Stimulated activated CD8-positive, alpha-beta memory T cell treated with anti-CD3 and anti-CD28 coated beads, Interleukin-4, amount 100 ng/mL, for 24 hours (primary cell): ENCODE data around the gene MINDY2.
"Not testable (repeated sequence)": the region's sequence is repeated elsewhere in the genome, so short reads cannot be mapped to it uniquely, and the experiment has no call there.

ENCODE experiments used
- DNase-seq: peaks from one replicate; pipeline ENCODE4 v3.0.0-alpha.2; 2020; ENCODE audit warnings: low read depth

MINDY2 gene

DNA sequence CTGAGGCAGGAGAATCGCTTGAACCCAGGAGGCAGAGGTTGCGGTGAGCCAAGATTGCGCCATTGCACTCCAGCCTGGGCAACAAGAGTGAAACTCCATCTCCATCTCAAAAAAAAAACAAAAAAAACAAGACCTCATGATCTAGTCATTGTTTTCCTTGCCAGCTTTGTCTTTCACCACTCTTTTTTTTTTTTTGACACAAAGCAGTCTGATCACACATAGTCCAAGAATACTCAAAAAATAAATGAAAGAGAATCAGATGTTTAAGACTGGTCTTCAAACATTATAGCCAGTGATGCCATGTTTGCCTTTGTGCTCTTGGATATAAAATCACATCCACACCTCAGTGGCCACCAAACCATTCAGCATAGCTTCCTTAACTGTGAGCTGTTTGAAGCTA is 15.8 kb upstream of the MINDY2 start:
- DNase-seq: no peak

DNA sequence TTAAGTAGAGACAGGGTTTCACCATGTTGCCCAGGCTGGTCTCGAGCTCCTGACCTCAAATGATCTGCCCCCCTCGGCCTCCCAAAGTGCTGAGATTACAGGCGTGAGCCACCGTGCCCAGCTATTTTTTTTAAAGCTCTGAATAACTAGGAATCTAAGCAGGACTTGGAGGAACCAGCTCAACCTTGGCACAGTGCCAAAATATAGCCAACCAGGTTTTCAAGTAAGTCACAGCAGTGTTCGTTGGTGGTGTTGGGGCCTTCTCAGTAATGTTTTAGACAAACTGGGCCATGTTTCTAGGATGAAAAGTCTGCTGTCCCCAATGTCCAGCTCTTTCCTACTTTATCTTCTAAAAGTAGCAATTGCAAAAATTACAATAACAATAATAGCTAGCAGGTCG is 15.1 kb upstream of the MINDY2 start:
- DNase-seq: no peak

DNA sequence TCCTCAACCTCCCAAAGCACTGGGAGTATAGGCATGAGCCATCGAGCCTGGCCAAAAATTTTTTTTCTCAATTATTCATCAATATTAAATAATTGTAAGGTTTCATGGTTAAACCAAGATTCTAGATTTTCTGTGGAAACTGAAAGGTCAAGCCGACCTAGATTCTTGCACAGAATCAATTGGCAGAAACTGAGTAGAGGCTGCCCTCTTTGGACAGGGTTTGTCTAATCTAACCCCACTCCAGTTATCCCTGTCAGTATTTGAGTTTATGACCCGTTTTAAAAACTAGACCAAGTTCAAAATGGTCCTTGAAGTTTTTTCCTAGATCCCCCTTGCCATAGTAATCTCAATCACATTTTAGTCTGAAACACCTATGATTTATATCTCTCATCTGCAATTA is 13.0 kb upstream of the MINDY2 start:
- no peak for DNase-seq

DNA sequence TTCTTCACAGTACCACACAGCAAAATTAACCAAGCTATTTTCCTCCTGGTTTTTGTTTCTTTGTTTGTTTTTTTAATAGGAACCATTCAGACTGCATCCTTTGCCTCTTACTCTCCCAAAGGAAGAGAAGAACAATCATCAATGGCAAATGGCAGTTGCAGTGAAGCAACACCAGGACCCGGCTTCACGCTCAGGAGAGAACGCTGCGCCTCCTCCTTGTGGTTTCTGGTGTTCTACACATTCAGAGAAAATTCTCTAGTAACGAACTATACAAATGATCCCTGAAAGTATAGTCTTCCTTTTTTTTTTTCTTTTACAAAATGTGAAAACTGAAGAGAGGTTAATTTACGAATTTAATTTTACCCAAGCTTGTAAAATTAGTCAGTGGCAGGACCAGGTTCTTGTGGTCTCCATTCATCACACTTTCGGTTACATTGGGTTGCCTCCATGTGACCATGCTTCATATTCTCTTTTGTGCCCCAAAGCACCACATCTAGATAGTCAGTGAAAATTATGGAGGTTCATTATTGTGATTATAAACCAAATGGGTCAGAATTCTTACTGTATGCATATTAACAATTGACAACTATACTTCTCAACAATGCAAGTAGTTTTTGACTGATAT is 10.6 kb upstream of the MINDY2 start:
- DNase-seq: no peak

DNA sequence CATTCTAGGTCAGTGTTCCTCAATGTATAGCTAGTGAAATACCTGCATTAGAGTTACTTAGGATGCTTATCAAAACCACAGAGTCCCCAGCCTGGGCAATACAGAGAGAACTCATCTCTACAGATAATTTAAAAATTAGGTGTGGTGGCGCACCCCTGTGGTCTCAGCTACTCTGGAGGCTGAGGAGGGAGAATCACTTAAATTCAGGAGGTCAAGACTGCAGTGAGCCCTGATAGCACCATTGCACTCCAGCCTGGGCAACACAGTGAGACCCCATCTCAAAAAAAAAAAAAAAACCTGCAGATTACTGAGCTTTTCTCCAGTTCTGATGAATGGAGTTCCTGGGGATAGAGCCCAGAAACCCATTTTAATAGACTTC is 10.1 kb upstream of the MINDY2 start:
- no peak for DNase-seq

DNA sequence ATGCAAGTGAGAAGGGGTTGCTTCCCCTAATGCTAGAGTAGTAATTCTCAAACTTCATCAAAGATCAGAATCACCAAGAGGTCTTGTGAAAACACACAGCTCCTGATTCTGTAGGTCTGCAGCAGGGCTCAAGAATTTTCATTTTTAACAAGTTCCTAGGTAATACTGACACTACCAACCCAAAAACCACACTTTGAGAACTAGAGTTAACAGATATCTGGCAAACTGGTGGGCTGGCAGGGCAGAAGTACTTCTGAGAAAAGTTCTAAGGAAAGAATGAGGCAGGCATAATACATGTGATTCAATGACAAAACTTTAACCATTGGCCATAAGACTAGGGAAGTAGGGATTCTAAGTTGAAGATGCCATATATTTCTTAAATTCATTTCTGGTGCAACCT is 8.8 kb upstream of the MINDY2 start:
- DNase-seq: no peak

DNA sequence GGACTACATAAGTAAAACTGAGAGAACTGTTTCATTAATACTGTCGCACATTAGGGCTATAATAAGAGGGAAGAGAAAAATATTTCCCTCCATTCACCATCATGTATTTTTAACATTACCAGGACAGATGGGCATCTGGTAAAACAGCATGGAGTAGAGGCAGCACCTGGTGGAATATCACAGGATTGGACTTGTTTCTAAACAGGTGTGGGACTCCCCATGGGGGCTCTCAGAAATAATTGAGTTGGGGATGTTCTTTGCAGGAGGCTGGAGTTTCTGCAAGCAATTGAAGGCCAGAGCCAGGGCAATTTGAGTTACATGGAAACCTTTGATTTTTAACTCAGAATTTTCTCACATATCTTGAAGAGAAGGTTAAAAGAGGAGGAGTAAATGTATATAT is 8.4 kb upstream of the MINDY2 start:
- no peak for DNase-seq

DNA sequence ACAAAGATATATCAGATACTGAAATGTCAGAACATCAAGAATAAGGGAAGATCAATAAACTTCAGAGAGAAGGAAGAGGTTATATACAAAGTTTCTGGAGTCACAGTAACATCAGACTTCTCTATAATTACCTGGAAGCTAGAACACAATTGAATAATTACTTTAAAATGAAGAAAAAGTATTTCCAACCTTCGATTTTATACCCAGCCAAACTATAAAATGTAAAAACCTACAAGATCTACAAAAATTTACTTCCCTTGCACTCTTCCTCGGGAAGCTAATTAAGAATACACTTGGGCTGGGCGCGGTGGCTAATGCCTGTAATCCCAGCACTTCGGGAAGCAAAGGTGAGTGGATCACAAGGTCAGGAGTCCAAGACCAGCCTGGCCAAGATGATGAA is 6.6 kb upstream of the MINDY2 start:
- DNase-seq: no peak

DNA sequence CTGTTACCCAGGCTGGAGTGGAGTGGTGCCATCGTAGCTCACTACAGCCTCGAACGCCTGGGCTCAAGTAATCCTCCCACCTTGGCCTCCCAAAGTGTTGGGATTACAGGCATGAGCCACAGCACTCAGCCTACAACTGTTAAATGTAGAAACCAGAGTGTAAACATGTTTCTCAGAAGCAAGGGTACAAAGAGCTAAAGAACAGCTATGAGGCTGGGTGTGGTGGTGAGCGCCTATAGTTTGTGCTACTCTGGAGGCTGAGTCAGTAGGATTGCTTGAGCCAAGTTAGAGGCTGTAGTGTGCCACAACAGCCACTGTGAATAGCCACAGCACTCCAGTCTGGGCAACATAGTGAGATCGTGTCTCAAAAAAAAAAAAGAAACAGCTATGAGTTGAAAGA is 4.8 kb upstream of the MINDY2 start:
- DNase-seq: no peak

DNA sequence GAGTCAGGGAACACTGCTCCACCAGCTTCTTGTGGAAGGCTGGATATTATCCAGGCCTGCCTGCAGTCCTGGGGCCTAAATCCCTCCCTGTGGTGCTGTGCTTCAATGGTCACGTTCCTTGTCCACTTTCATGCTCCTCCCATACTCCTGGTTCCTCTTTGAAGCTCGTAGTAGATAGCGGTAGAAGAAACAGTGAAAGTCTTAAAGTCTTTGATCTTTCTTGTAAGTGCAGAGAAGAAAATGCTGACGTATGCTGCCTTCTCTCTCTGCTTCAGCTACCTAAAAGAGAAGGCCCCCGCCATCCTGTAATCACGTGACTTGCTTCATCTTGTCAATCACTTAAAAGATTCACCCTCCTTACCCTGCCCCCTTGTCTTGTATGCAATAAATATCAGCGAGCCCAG is 2.5 kb upstream of the MINDY2 start:
- not testable (repeated sequence) for DNase-seq

DNA sequence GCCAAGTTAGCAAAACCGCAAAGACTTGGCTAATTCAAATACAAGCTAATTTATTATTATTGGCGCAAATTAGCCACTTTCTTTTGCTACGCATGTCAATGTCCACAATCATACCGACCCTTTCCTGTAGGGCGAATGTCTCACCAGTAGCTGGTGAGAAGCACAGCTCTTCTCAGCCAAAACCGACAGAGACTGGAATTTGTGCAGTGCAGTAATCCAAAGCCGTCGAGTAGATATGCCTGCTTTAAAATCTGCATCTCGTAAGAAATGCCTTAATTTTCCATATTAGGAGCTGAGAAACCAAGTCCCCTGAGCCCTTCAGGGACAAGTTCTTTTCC is 614 bp upstream of the MINDY2 start:
- DNase-seq: no peak

DNA sequence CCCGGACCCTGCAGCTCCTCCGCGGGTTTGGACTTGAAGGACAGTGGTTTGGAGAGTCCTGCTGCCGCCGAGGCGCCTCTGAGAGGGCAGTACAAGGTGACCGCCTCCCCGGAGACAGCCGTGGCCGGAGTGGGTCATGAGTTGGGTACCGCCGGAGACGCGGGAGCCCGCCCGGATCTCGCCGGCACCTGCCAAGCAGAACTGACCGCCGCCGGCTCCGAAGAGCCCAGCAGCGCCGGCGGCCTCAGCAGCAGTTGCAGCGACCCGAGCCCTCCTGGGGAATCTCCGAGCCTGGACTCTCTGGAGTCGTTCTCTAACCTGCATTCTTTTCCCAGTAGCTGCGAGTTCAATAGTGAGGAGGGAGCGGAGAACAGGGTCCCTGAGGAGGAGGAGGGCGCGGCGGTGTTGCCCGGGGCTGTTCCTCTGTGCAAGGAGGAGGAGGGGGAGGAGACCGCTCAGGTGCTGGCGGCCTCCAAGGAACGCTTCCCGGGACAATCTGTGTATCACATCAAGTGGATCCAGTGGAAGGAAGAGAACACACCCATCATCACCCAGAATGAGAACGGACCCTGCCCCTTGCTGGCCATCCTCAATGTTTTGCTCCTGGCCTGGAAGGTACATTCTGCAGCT is 634 bp downstream of the MINDY2 start:
- peak; percentile 11 for DNase-seq

DNA sequence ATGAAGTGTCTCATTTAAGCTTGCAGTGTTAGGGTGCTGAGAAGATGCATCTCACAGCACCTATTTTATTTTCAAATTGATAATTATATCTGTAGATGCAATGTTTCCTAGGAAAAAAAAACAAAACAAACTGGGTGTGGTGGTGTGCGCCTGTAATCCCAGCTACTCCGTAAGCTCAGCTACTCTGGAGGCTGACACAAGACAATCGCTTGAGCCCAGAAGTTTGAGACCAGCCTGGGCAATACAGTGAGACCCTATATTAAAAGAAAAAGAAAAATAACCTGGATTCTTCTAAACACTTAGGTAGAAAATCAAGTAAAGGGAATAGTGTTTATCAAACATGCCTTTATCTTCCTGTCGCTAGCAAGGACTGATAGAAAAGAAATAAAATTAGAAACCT is 1.9 kb downstream of the MINDY2 start:
- DNase-seq: no peak

DNA sequence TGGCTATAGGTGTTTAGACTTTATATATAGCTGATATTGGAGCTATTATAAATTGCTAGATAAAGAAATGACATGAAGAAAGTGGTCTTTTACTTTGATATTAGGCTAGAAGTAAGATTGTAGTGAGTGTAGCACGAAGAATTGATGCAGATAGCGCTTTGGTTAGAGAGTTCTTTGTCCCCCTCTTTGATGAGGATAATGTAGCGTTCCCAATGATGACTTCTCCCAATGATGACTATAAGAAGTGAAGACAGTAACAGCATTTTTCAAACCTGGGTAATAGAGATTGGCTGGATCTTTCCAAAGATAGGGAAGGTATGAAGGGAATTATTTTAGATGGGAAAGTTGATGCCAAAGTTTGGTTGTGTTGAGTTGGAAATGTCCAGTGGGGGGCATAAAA is 4.3 kb downstream of the MINDY2 start:
- no peak for DNase-seq

DNA sequence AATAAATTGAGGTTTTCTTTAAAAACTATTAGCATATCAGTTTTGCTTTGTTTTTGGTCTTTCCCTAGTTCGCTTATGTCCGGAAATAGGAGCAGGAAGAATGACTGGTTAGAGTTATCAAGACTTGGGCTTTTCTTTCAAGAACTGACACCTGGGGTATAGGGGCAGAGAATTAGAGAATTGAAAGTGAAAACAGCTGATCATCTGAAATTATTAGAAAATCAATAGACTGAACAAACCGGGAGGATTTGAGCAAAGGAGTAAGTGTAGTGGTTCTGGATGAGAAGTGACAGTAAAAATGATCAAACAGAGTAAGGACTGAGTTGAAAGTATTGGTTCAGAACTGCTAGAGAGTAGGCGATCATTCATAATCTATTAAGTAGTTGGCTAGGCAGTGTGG is 6.0 kb downstream of the MINDY2 start:
- DNase-seq: no peak

DNA sequence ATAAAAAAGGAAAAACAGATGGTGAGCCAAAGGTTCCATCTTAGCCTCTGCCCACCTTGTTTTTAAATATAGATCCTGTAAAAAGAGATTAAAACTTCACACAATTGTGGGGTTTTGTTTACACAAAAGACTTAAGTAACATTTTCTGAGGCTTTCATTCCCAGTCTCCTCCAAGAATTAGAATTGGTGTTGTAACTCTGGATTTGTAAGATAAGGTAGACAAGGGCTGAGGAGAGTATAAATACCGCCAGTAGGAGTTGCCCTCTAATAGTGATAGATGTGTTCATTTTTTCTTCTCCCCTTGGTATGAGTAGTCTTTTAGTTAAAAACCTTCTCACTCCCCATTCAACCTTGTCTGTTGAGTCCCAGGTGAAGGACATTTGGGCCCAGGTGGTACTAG is 8.5 kb downstream of the MINDY2 start:
- no peak for DNase-seq

DNA sequence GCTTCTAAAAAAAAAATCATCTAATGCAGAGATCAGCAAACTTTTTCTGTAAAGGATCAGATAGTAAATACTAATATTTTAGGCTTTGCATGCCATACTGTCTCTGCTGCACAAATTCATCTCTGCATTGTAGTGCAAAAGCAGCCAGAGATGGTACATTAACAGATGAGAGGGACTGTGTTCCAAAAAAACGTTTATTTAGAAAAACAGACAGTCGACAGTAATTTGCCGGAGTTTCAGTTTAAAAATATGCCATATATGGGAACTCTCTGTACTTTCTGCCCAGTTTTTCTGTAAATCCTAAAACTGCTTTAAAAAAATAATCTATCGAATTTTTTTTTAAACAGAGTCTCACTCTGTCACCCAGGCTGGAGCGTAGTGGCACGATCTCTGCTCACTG is 14.3 kb downstream of the MINDY2 start:
- no peak for DNase-seq

DNA sequence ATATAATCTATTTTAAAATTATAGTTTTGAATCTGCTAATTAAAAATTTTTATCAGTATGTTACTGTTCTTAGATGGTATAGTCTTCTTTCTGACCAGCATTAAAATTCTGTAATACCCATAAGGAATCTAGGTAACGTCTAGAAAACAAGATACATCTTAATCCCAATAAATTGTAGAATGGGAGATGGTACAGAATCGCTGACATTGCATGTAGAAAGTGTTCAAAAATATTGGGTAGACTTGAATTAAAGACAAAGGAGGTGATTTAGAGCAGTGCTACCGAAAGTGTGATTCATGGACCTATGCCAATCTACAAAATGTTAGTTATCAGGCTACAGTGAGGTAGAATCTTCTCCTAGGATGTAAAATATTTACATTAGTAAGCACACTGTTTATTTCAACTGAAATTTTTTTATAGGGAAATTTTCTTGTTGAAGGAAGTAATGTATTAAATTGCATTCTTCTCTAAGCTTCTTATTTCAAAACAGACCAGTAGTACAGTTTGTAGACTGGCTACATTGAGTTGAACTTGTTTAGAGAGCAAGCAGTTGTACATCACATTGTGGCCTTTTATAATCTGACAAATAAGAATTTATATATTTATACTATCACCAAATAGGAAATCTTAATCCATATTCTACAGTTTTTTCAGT is 17.1 kb downstream of the MINDY2 start:
- DNase-seq: no peak

DNA sequence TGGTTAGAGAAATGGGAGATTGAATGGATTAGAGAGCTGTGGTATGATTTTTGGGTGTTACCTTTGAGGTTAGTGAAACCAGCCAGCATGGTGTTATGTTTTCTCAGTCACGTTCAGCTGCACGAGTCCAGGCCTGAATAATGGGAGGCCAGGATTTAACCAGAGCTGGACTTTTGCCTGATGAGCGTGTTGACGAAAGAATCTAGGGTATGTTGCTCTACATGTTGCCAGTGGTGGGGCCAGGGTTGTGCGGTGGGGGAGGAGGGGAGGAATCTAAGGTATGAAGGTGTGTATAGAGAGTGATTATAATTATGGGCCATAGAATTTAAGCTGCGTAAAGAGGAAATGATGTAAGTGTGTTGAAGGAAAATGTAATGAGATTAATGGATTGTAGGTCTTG is 22.8 kb downstream of the MINDY2 start:
- no peak for DNase-seq

DNA sequence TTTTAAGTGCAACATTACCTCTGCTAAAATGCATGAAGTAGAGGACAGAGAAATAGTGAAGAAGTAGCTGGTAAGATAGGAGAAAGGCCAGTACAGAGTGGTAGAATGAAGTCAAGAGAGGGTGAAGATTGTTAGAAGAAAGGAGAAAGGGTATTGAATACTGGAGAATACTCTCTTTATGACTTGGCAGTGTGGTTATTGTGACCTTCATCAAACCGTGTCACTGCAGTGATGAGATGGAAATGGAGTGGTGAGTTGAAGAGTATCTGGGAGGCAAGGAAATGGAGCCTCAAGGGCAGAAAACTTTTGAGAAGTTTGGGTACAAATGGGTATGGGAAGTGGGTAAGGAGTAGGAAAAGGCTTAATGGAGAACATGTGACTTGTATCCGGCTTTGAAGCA is 24.7 kb downstream of the MINDY2 start:
- DNase-seq: no peak

DNA sequence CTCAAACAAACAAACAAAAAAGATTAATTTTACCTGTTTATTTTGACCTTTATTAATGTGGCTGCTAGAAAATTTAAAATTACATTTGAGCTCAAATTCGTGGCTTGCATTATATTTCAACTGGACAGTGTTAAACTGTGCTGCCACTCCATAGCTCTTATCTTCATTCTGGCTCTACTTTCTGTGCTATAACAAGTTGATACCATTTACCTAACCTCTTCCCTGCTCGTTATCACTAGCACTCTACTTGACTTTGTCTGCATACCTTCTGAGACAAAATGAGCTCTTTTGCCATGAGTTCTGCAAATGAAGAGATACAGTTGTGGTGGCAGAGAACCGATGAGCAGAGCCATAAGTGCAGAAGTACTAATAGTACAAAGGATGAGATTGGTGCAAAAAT is 26.4 kb downstream of the MINDY2 start:
- DNase-seq: no peak

DNA sequence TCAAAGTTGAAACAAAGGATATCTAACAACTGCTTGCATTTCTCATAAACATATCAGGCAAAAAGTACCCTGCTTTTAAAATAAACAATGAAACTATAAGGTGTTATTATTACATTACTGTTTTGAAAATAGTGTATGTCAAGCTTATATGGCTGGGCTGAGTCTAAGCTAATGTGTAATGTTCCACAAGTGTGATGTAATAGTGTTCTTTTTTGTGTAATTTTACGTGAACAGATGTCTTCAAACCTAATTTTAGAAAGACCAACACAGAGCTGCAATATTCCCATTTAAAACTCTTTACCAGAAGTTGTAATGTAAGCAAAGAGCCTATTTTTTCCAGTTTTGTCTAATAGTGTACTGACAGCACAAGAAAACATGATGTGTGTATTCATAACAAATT is 34.0 kb downstream of the MINDY2 start:
- DNase-seq: no peak

DNA sequence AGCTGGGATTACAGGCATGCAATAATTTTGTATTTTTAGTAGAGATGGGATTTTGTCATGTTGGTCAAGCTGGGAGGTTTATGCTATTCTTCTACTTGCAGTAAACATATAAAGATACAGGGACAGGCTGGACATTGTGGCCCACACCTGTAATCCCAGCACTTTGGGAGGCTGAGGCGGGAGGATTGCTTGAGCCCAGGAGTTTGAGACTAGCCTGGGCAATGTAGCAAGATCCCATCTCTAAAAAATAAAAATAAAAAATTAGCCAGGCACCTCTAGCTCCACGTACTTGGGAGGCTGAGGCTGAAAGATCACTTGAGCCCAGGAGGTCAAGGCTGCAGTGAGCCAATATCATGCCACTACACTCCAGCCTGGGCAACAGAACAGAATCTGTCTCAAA is 52.2 kb downstream of the MINDY2 start:
- not testable (repeated sequence) for DNase-seq

DNA sequence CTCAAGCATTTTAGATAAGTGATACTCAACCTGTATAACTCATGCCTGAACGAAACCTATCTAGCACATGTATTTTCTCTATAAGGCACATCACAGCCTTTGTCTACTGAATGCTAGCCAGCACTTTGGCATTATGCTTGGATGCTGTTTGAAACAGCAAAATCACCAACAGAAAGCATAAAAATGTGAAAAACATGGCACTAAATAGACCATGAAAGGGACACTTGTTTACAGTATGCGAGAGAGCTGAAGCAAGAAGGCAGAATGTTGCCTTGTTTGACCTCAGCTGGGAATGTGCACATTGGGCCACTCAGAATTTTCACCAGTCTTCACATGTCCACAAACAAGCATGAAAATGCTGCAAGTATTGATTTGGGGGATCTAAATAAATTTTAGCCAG is 59.5 kb downstream of the MINDY2 start:
- DNase-seq: no peak
